LNCAP (cell line): ENCODE results near the gene SERPINA10.

ENCODE experiments used
- TF ChIP-seq, protein P1 (sequence below): fragments of 450-650 bp; IDR thresholded peaks from 2 replicates; pipeline ENCODE4 v1.5.1; 2017; ENCODE audit warnings: mild to moderate bottlenecking

SERPINA10 gene

GRCh38 chr14:94290197-94290596, 2.9 kb downstream of the SERPINA10 start:
- TF ChIP-seq, protein P1, sequence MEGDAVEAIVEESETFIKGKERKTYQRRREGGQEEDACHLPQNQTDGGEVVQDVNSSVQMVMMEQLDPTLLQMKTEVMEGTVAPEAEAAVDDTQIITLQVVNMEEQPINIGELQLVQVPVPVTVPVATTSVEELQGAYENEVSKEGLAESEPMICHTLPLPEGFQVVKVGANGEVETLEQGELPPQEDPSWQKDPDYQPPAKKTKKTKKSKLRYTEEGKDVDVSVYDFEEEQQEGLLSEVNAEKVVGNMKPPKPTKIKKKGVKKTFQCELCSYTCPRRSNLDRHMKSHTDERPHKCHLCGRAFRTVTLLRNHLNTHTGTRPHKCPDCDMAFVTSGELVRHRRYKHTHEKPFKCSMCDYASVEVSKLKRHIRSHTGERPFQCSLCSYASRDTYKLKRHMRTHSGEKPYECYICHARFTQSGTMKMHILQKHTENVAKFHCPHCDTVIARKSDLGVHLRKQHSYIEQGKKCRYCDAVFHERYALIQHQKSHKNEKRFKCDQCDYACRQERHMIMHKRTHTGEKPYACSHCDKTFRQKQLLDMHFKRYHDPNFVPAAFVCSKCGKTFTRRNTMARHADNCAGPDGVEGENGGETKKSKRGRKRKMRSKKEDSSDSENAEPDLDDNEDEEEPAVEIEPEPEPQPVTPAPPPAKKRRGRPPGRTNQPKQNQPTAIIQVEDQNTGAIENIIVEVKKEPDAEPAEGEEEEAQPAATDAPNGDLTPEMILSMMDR = no peak

- TF ChIP-seq, protein P1 = no peak
Observed at GRCh38 chr14:94288610-94289465, 4.2 kb downstream of the SERPINA10 start.

- TF ChIP-seq, protein P1 = no peak
Observed at GRCh38 chr14:94285158-94285557, 7.9 kb downstream of the SERPINA10 start.

GRCh38 chr14:94284221-94284620, 8.8 kb downstream of the SERPINA10 start:
- TF ChIP-seq, protein P1 = no peak

DNA sequence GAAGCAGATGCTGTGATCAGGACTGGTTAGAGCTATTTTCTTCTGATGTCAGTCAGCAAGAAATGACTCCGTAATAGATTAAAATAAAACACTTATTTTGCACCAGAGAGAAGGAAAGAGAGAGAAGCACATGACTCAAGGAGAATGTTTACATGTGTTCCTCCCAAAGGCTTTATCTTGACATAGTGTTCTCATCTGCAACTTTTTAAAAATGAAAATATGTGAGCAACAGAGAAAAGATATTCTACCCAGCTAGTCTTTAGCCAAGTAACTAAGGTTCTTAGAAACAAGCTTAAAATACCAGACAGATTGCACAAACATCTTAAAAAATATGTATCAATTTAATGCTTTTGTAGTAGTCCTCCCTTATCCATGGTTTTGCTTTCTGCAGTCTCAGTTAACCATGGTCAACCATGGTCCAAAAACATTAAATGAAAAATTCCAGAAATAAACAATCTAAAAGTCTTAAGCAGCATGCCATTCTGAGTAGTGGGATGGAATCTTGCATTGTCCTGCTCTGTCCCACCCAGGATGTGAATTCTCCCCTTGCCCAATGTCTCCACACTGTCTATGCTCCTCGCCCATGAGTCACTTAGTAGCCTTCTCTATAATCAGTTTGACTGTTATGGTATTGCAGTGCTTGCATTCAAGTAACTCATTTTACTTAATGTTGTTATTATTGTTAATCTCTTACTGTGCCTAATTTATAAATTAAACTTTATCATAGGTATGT, 9.9 kb downstream of the SERPINA10 start:
- TF ChIP-seq, protein P1 = no peak

DNA sequence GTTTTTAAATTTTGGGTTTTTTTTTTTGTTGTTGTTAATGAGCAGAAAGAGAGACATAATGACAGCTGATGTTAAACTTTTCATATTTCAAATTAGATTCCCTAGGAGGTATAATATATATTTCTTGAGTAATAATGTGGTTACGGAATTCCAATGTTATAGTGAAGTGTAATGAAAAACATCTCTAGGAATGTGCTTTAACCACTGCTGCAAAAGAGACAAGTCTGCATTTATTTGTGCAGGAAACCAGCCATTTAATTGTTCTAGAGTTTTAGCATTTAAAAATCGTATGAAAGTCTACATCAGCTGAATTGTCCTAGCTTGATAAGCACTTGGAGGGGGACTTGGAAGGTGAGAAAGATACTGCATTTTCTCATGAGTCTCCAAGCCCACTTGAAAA, 14.3 kb downstream of the SERPINA10 start:
- TF ChIP-seq, protein P1 = no peak

GRCh38 chr14:94269156-94269555, 23.9 kb downstream of the SERPINA10 start:
- TF ChIP-seq, protein P1 = no peak
